SK-N-SH (cell line): ENCODE results near the gene HARS1.

Experiments
- CHD2 ChIP-seq: fragments of 150-350 bp; IDR thresholded peaks from 2 replicates; pipeline ENCODE4 v1.6.1; 2018; ENCODE audit warnings: low read length; ENCODE audit not compliant: partially characterized antibody
- EP300 ChIP-seq, 2 experiments: IDR thresholded peaks; 2 replicates each; pipeline versions ENCODE4 v1.4.0 to v1.6.1; 2012; ENCODE audit warnings: borderline replicate concordance in 1 of 2, low read depth in 1 of 2, low read length in 1 of 2
- EZH2phosphoT487 ChIP-seq: fragments of 200-600 bp; sonication (generic); IDR thresholded peaks from 2 replicates; pipeline ENCODE4 v1.6.1; 2017; ENCODE audit warnings: low read depth, mixed run types, mild to moderate bottlenecking, antibody characterized with exemption, moderate library complexity, borderline replicate concordance
- GABPA ChIP-seq: IDR thresholded peaks from 2 replicates; pipeline ENCODE4 v1.4.0; 2012; ENCODE audit warnings: low read depth, mild to moderate bottlenecking
- MAX ChIP-seq: IDR thresholded peaks from 2 replicates; pipeline ENCODE4 v1.4.0; 2012; ENCODE audit warnings: low read depth
- POLR2AphosphoS5 ChIP-seq: IDR thresholded peaks from 2 replicates; pipeline ENCODE4 v1.6.1; 2012; ENCODE audit warnings: low read depth, low read length
- RAD21 ChIP-seq: IDR thresholded peaks from 2 replicates; pipeline ENCODE4 v1.6.1; 2012; ENCODE audit warnings: mild to moderate bottlenecking, low read length
- SMC3 ChIP-seq: IDR thresholded peaks from 2 replicates; pipeline ENCODE4 v1.6.1; 2012; ENCODE audit warnings: low read depth, low read length, improper control_type of control experiment
- YY1 ChIP-seq: IDR thresholded peaks from 2 replicates; pipeline ENCODE4 v1.4.0; 2012; ENCODE audit warnings: low read depth, mild to moderate bottlenecking
- ZBTB33 ChIP-seq: IDR thresholded peaks from 2 replicates; pipeline ENCODE4 v1.4.0; 2012; ENCODE audit warnings: low read depth, borderline replicate concordance
- TF ChIP-seq, protein P1 (sequence below): fragments of 200-600 bp; sonication (generic); IDR thresholded peaks from 2 replicates; pipeline ENCODE4 v1.6.1; 2017; ENCODE audit warnings: antibody characterized with exemption, mild to moderate bottlenecking, moderate library complexity
- TF ChIP-seq, protein P2 (sequence below): IDR thresholded peaks from 2 replicates; pipeline ENCODE4 v1.6.1; 2012; ENCODE audit warnings: mild to moderate bottlenecking, low read depth, low read length, moderate library complexity

DNA sequence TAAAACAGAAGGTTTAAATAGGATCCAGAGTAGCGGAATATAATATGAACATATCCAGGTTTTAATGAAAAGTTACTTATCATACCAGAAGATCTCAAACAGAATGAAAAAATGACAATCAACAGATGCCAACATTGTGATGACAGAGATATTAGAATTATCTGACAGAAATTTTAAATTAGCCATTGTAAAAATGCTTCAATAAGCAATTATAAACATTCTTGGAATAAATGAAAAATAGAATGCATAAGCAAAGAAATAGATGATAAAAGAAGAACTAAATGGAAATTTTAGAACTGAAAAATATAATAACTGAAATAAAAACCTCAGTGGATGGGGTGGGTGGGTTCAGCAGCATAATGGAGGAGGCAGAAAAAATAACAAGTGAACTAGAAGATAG lies 46.3 kb upstream of the HARS1 start:
- TF ChIP-seq, protein P1, sequence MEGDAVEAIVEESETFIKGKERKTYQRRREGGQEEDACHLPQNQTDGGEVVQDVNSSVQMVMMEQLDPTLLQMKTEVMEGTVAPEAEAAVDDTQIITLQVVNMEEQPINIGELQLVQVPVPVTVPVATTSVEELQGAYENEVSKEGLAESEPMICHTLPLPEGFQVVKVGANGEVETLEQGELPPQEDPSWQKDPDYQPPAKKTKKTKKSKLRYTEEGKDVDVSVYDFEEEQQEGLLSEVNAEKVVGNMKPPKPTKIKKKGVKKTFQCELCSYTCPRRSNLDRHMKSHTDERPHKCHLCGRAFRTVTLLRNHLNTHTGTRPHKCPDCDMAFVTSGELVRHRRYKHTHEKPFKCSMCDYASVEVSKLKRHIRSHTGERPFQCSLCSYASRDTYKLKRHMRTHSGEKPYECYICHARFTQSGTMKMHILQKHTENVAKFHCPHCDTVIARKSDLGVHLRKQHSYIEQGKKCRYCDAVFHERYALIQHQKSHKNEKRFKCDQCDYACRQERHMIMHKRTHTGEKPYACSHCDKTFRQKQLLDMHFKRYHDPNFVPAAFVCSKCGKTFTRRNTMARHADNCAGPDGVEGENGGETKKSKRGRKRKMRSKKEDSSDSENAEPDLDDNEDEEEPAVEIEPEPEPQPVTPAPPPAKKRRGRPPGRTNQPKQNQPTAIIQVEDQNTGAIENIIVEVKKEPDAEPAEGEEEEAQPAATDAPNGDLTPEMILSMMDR: no peak
- TF ChIP-seq, protein P2, sequence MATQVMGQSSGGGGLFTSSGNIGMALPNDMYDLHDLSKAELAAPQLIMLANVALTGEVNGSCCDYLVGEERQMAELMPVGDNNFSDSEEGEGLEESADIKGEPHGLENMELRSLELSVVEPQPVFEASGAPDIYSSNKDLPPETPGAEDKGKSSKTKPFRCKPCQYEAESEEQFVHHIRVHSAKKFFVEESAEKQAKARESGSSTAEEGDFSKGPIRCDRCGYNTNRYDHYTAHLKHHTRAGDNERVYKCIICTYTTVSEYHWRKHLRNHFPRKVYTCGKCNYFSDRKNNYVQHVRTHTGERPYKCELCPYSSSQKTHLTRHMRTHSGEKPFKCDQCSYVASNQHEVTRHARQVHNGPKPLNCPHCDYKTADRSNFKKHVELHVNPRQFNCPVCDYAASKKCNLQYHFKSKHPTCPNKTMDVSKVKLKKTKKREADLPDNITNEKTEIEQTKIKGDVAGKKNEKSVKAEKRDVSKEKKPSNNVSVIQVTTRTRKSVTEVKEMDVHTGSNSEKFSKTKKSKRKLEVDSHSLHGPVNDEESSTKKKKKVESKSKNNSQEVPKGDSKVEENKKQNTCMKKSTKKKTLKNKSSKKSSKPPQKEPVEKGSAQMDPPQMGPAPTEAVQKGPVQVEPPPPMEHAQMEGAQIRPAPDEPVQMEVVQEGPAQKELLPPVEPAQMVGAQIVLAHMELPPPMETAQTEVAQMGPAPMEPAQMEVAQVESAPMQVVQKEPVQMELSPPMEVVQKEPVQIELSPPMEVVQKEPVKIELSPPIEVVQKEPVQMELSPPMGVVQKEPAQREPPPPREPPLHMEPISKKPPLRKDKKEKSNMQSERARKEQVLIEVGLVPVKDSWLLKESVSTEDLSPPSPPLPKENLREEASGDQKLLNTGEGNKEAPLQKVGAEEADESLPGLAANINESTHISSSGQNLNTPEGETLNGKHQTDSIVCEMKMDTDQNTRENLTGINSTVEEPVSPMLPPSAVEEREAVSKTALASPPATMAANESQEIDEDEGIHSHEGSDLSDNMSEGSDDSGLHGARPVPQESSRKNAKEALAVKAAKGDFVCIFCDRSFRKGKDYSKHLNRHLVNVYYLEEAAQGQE: no peak
- TF ChIP-seq POLR2AphosphoS5: no peak
- no peak for TF ChIP-seq MAX
- no peak for TF ChIP-seq EP300 (IDR thresholded peaks at IDR 0.05; ENCODE audit: borderline replicate concordance in 1 of 2, low read depth in 1 of 2, low read length in 1 of 2)
- no peak for TF ChIP-seq YY1
- no peak for TF ChIP-seq RAD21
- TF ChIP-seq GABPA: no peak
- TF ChIP-seq SMC3: no peak
- TF ChIP-seq CHD2: no peak
- no peak for TF ChIP-seq EZH2phosphoT487
- TF ChIP-seq ZBTB33: no peak
